Thyroid gland (tissue), 4 donors: ENCODE measurements around the gene GHRL.

Source experiments
- POLR2A ChIP-seq, 2 donors: fragments of 450-650 bp; IDR thresholded peaks; one replicate each; pipeline ENCODE4 v1.6.1; 2017; ENCODE audit warnings: antibody characterized with exemption in 2 of 2, mild to moderate bottlenecking in 2 of 2, moderate library complexity in 1 of 2
- TF ChIP-seq, protein P1 (sequence below), 6 experiments: fragments of 200-600 bp in 3 of 6; fragments of 450-650 bp in 3 of 6; sonication (generic) in 3 of 6; IDR thresholded peaks; one replicate each; pipeline ENCODE4 v1.5.1; 2016 to 2019; ENCODE audit warnings: antibody characterized with exemption in 6 of 6, mild to moderate bottlenecking in 2 of 6, inconsistent platforms in 1 of 6, moderate library complexity in 1 of 6

DNA sequence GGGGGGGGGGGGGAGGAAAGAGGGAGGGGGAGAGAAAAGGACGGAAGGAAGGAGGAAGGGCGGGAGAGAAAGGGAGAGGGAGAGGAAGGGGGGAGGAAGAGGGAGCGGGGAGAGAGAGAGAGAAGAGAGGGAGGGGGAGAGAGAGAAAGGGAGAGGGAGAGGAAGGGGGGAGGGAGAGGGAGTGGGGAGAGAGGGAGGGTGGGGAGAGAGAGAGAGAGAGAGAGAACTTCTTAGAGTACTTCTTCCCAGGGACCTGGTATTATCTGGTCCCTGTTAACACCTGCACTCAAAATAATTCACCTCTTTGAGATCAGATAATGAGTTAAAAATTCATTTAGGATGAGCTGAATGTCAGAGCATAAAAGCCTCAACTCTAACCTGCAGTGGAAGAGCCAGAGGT lies 27.1 kb upstream of the GHRL start:
- no peak for TF ChIP-seq POLR2A (IDR thresholded peaks at IDR 0.05)
- TF ChIP-seq, protein P1, sequence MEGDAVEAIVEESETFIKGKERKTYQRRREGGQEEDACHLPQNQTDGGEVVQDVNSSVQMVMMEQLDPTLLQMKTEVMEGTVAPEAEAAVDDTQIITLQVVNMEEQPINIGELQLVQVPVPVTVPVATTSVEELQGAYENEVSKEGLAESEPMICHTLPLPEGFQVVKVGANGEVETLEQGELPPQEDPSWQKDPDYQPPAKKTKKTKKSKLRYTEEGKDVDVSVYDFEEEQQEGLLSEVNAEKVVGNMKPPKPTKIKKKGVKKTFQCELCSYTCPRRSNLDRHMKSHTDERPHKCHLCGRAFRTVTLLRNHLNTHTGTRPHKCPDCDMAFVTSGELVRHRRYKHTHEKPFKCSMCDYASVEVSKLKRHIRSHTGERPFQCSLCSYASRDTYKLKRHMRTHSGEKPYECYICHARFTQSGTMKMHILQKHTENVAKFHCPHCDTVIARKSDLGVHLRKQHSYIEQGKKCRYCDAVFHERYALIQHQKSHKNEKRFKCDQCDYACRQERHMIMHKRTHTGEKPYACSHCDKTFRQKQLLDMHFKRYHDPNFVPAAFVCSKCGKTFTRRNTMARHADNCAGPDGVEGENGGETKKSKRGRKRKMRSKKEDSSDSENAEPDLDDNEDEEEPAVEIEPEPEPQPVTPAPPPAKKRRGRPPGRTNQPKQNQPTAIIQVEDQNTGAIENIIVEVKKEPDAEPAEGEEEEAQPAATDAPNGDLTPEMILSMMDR (IDR thresholded peaks at IDR 0.05) = no peak
